Ishikawa (cell line): Measurements from ENCODE around the gene DGLUCY.

Experiments
- CEBPB ChIP-seq: IDR thresholded peaks from 2 replicates; pipeline ENCODE4 v1.6.1; 2012
- CREB1 ChIP-seq: IDR thresholded peaks from 2 replicates; pipeline ENCODE4 v1.6.1; 2012; ENCODE audit warnings: low read depth
- NFIC ChIP-seq: IDR thresholded peaks from 2 replicates; pipeline ENCODE4 v1.6.1; 2012
- RAD21 ChIP-seq: IDR thresholded peaks from 2 replicates; pipeline ENCODE4 v1.6.1; 2012; ENCODE audit warnings: low read depth
- REST ChIP-seq: IDR thresholded peaks from 2 replicates; pipeline ENCODE4 v1.6.1; 2012; ENCODE audit warnings: low read depth, mild to moderate bottlenecking
- YY1 ChIP-seq: IDR thresholded peaks from 2 replicates; pipeline ENCODE4 v1.6.1; 2012; ENCODE audit warnings: low read depth
- ZBTB7A ChIP-seq: IDR thresholded peaks from 2 replicates; pipeline ENCODE4 v1.6.1; 2012; ENCODE audit warnings: low read depth
- TF ChIP-seq, protein P1 (sequence below): IDR thresholded peaks from 2 replicates; pipeline ENCODE4 v1.6.1; 2012

- TF ChIP-seq CREB1 = no peak
- no peak for TF ChIP-seq ZBTB7A
- TF ChIP-seq RAD21 = peak; percentile 70
- TF ChIP-seq, protein P1, sequence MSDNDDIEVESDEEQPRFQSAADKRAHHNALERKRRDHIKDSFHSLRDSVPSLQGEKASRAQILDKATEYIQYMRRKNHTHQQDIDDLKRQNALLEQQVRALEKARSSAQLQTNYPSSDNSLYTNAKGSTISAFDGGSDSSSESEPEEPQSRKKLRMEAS = no peak
- TF ChIP-seq NFIC = no peak
- no peak for TF ChIP-seq YY1
- TF ChIP-seq REST = no peak
- no peak for TF ChIP-seq CEBPB
Observed at GRCh38 chr14:91140672-91141071, 26.8 kb downstream of the DGLUCY start.
